ENCODE data around the gene PID1. TPM values are rescaled to one million over a fixed set of nuclear protein-coding genes. Genes with fewer than 3 reads are reported as not detected.

The PID1 gene
- total and polyA plus RNA-seq, 11 donors = 2.1 to 17.7 (median 7.1) TPM

GRCh38 chr2:229101314-229101713, 169.8 kb downstream of the PID1 start:
- WGBS, 4 donors = 83 to 90% (median 86%) methylated on average over 1 of the region's 1 CpG
- DNase-seq = no peak

GRCh38 chr2:229099231-229099630, 171.9 kb downstream of the PID1 start:
- no peak overlapping the region for H3K4me3 ChIP-seq
- H3K4me1 ChIP-seq = peaks cover 0 to 10% (median 0%) of the 10 kb centered on the region in 12 donors
- no peaks in the 10 kb centered on the region for H3K9me3 ChIP-seq
- DNase-seq (no peak), ATAC-seq (no peak)
- no peaks in the 10 kb centered on the region for H3K27me3 ChIP-seq
- peak overlapping the region in 5 of 12 donors; percentile 17 to 33 (median 26) for H3K27ac ChIP-seq
- H3K36me3 ChIP-seq = no peaks in the 10 kb centered on the region
- WGBS, 4 donors = 89 to 100% (median 95%) methylated on average over 1 of the region's 1 CpG
- no peak for TF ChIP-seq POLR2A (IDR thresholded peaks at IDR 0.05)
- TF ChIP-seq, protein P1, sequence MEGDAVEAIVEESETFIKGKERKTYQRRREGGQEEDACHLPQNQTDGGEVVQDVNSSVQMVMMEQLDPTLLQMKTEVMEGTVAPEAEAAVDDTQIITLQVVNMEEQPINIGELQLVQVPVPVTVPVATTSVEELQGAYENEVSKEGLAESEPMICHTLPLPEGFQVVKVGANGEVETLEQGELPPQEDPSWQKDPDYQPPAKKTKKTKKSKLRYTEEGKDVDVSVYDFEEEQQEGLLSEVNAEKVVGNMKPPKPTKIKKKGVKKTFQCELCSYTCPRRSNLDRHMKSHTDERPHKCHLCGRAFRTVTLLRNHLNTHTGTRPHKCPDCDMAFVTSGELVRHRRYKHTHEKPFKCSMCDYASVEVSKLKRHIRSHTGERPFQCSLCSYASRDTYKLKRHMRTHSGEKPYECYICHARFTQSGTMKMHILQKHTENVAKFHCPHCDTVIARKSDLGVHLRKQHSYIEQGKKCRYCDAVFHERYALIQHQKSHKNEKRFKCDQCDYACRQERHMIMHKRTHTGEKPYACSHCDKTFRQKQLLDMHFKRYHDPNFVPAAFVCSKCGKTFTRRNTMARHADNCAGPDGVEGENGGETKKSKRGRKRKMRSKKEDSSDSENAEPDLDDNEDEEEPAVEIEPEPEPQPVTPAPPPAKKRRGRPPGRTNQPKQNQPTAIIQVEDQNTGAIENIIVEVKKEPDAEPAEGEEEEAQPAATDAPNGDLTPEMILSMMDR (IDR thresholded peaks at IDR 0.05) = no peak
- intact Hi-C loops (cut with DNase I) = no loop called here

More at GRCh38 chr2:229101314-229101713, 169.8 kb downstream of the PID1 start:
- TF ChIP-seq, protein P1 (IDR thresholded peaks at IDR 0.05) = no peak
- TF ChIP-seq POLR2A (IDR thresholded peaks at IDR 0.05) = no peak
- intact Hi-C loops (cut with DNase I) = loop anchor here in 1 of 10 donors (10.0 kb wide), 1 partner anchor 743 kb away; no protein-coding TSS in a partner anchor
- Histone ChIP-seq H3K4me3 (no peak overlapping the region), H3K4me1 (peaks cover 0 to 12% (median 0%) of the 10 kb centered on the region in 12 donors), H3K36me3 (no peaks in the 10 kb centered on the region), H3K9me3 (peaks cover 0 to 2% (median 0%) of the 10 kb centered on the region in 12 donors), H3K27ac (no peak overlapping the region), H3K27me3 (no peaks in the 10 kb centered on the region)
- ATAC-seq = no peak

DNA sequence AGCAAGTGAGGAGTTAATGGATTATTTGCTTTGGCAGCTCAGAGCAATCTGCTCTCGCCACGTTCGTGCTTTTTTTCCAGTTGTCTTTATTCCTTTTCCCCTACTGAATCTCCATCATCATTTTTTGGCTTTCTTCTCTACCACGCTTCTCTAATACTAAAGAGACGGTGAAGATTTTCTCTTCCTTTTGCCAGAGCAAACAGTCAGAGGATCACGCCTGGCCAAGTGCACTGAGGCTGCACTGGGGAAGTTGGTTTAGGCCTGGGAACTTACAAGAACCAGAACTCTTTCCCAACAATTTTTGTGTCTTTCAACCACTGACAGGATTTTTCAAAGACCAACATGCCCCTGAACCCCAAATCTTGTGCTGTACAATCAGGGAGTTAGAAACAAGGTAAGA, 172.3 kb downstream of the PID1 start:
- peaks cover 0 to 10% (median 0%) of the 10 kb centered on the region in 12 donors for H3K4me1 ChIP-seq
- no peaks in the 10 kb centered on the region for H3K36me3 ChIP-seq
- ATAC-seq (peak in 3 of 4 donors; percentile 49 to 57 (median 53)), DNase-seq (no peak)
- WGBS, 4 donors = 50 to 62% (median 57%) methylated on average over 6 of the region's 6 CpGs
- intact Hi-C loops (cut with DNase I) = no loop called here
- H3K4me3 ChIP-seq = no peak overlapping the region
- no peaks in the 10 kb centered on the region for H3K27me3 ChIP-seq
- no peaks in the 10 kb centered on the region for H3K9me3 ChIP-seq
- TF ChIP-seq, protein P1 (IDR thresholded peaks at IDR 0.05) = no peak
- peak overlapping the region in 5 of 12 donors; percentile 17 to 33 (median 26) for H3K27ac ChIP-seq

- Histone ChIP-seq H3K36me3 (no peaks in the 10 kb centered on the region), H3K4me3 (no peak overlapping the region), H3K9me3 (no peaks in the 10 kb centered on the region), H3K27me3 (no peaks in the 10 kb centered on the region), H3K27ac (no peak overlapping the region), H3K4me1 (peaks cover 0 to 10% (median 0%) of the 10 kb centered on the region in 12 donors)
- no peak for DNase-seq
- no peak for ATAC-seq
- WGBS, 4 donors = 54 to 71% (median 63%) methylated on average over 4 of the region's 4 CpGs
- TF ChIP-seq POLR2A (IDR thresholded peaks at IDR 0.05) = no peak
- TF ChIP-seq, protein P1 (IDR thresholded peaks at IDR 0.05) = no peak
- intact Hi-C loops (cut with DNase I) = no loop called here
Observed at GRCh38 chr2:229096409-229097066, 174.5 kb downstream of the PID1 start.
